GM12875 (cell line): ENCODE results near the gene PSG6.
"Not testable (repeated sequence)": the region's sequence is repeated elsewhere in the genome, so short reads cannot be mapped to it uniquely, and the experiment has no call there.

Source experiments
- H3K4me3 ChIP-seq: one replicate; pipeline ENCODE4 v1.5.1; 2011; ENCODE audit warnings: low read depth, low read length, control low read depth
- CTCF ChIP-seq: IDR thresholded peaks from 2 replicates; pipeline ENCODE4 v1.5.1; 2011; ENCODE audit warnings: low read depth, mild to moderate bottlenecking, control low read depth, inconsistent platforms, low read length, moderate library complexity, borderline replicate concordance; ENCODE audit not compliant: insufficient read depth

The PSG6 gene

GRCh38 chr19:42917634-42918033 is at the start of gene PSG6:
Gene PSG6, minus strand, starts transcription at chr19:42917894. Its CDS starts 102 bp downstream, at chr19:42917792.
- H3K4me3 ChIP-seq, result not testable (repeated sequence)

GRCh38 chr19:42965176-42965575 is 47.5 kb upstream of the PSG6 start:
- H3K4me3 ChIP-seq, result no peak overlapping the region
- no peak for TF ChIP-seq CTCF

- no peak overlapping the region for H3K4me3 ChIP-seq
- TF ChIP-seq CTCF, result no peak
Observed at GRCh38 chr19:42961119-42961518, 43.4 kb upstream of the PSG6 start.

- H3K4me3 ChIP-seq, result not testable (repeated sequence)
Observed at GRCh38 chr19:42952126-42952525, 34.4 kb upstream of the PSG6 start.

GRCh38 chr19:42951476-42951875 is 33.8 kb upstream of the PSG6 start:
- H3K4me3 ChIP-seq, result not testable (repeated sequence)

GRCh38 chr19:42942187-42942789 is 24.6 kb upstream of the PSG6 start:
- H3K4me3 ChIP-seq, result no peak overlapping the region

GRCh38 chr19:42937107-42937506 is 19.4 kb upstream of the PSG6 start, which contains the start of gene PSG7:
Gene PSG7, minus strand, starts transcription at chr19:42937207. Its CDS starts 131 bp downstream, at chr19:42937076.
- not testable (repeated sequence) for H3K4me3 ChIP-seq

More at GRCh38 chr19:42942187-42942789, 24.6 kb upstream of the PSG6 start:
- TF ChIP-seq CTCF, result peak; percentile 48; the same call in 1 of the 2 replicates

- not testable (repeated sequence) for H3K4me3 ChIP-seq
Observed at GRCh38 chr19:42934726-42935125, 17.0 kb upstream of the PSG6 start.

GRCh38 chr19:42934183-42934582 is 16.5 kb upstream of the PSG6 start:
- H3K4me3 ChIP-seq, result not testable (repeated sequence)

- H3K4me3 ChIP-seq, result not testable (repeated sequence)
Observed at GRCh38 chr19:42933412-42933811, 15.7 kb upstream of the PSG6 start.

- H3K4me3 ChIP-seq, result not testable (repeated sequence)
Observed at GRCh38 chr19:42932485-42933101, 14.9 kb upstream of the PSG6 start.

- H3K4me3 ChIP-seq, result not testable (repeated sequence)
Observed at GRCh38 chr19:42930214-42930613, 12.5 kb upstream of the PSG6 start.
